H54 (cell line): ENCODE measurements around the gene SERTAD4.

Source experiments
- DNase-seq: peaks from one replicate; pipeline ENCODE4 v3.0.0; 2011; ENCODE audit warnings: low spot score, mixed read lengths; ENCODE audit not compliant: insufficient read length
- FAIRE-seq: peaks from 3 replicates; lab custom pipeline; 2011; peaks lifted over from hg19 to GRCh38; lab: Jason Lieb, UNC
- POLR2A ChIP-seq: IDR thresholded peaks from 2 replicates; pipeline ENCODE4 v1.6.1; 2011; ENCODE audit warnings: low read depth, mild to moderate bottlenecking, low read length

Gene SERTAD4

GRCh38 chr1:210237479-210237878, 4.9 kb downstream of the SERTAD4 start:
- FAIRE-seq, result no peak
- TF ChIP-seq POLR2A, result no peak
- DNase-seq, result no peak

GRCh38 chr1:210237981-210238380, 5.4 kb downstream of the SERTAD4 start:
- TF ChIP-seq POLR2A, result no peak
- DNase-seq (no peak), FAIRE-seq (no peak)

GRCh38 chr1:210239349-210240111, 6.9 kb downstream of the SERTAD4 start:
- no peak for TF ChIP-seq POLR2A
- FAIRE-seq (peak; percentile 61), DNase-seq (peak; percentile 48)

GRCh38 chr1:210241121-210241520, 8.5 kb downstream of the SERTAD4 start:
- no peak for TF ChIP-seq POLR2A
- DNase-seq, result no peak
- no peak for FAIRE-seq

GRCh38 chr1:210244746-210245367, 12.3 kb downstream of the SERTAD4 start:
- DNase-seq (no peak), FAIRE-seq (no peak)
- no peak for TF ChIP-seq POLR2A

GRCh38 chr1:210246447-210246846, 13.9 kb downstream of the SERTAD4 start:
- TF ChIP-seq POLR2A, result no peak
- no peak for DNase-seq
- no peak for FAIRE-seq

- DNase-seq, result no peak
- no peak for FAIRE-seq
- TF ChIP-seq POLR2A, result no peak
Measured at GRCh38 chr1:210248341-210248740, 15.7 kb downstream of the SERTAD4 start.

- no peak for FAIRE-seq
- no peak for TF ChIP-seq POLR2A
- peak; percentile 52 for DNase-seq
Measured at GRCh38 chr1:210250665-210250997, 18.0 kb downstream of the SERTAD4 start.

GRCh38 chr1:210250998-210251679, 18.5 kb downstream of the SERTAD4 start:
- FAIRE-seq (no peak), DNase-seq (peak; percentile 89)
- no peak for TF ChIP-seq POLR2A

- no peak for FAIRE-seq
- no peak for TF ChIP-seq POLR2A
- DNase-seq, result no peak
Measured at GRCh38 chr1:210251680-210252490, 19.3 kb downstream of the SERTAD4 start.

GRCh38 chr1:210252621-210253051, 20.0 kb downstream of the SERTAD4 start:
- no peak for TF ChIP-seq POLR2A
- DNase-seq, result no peak
- FAIRE-seq, result no peak

- no peak for FAIRE-seq
- TF ChIP-seq POLR2A, result no peak
- no peak for DNase-seq
Measured at GRCh38 chr1:210254298-210254697, 21.7 kb downstream of the SERTAD4 start.

GRCh38 chr1:210257698-210258529, 25.3 kb downstream of the SERTAD4 start:
- TF ChIP-seq POLR2A, result no peak
- DNase-seq, result no peak
- no peak for FAIRE-seq
